Glutamatergic neuron (in vitro differentiated cells): ENCODE results near the gene GALNT17. TPM values are rescaled to one million over a fixed set of nuclear protein-coding genes. Genes with fewer than 3 reads are reported as not detected.

Source experiments
- DNase-seq: peaks from one replicate; pipeline ENCODE4 v3.0.0; 2022
- H3K27ac Mint-ChIP-seq: one replicate; pipeline ENCODE4 v1.8.0; 2020; ENCODE audit warnings: mild to moderate bottlenecking, mixed read lengths, inconsistent platforms; ENCODE audit not compliant: unreplicated experiment
- H3K27me3 Mint-ChIP-seq: one replicate; pipeline ENCODE4 v1.8.0; 2020; ENCODE audit warnings: mild to moderate bottlenecking, moderate library complexity, mixed read lengths, inconsistent platforms; ENCODE audit not compliant: unreplicated experiment
- H3K36me3 Mint-ChIP-seq: one replicate; pipeline ENCODE4 v1.8.0; 2020; ENCODE audit warnings: mild to moderate bottlenecking, mixed read lengths, inconsistent platforms; ENCODE audit not compliant: unreplicated experiment
- H3K4me1 Mint-ChIP-seq: one replicate; pipeline ENCODE4 v1.8.0; 2020; ENCODE audit warnings: mild to moderate bottlenecking, low read depth, mixed read lengths, inconsistent platforms; ENCODE audit not compliant: unreplicated experiment
- H3K4me3 Mint-ChIP-seq: one replicate; pipeline ENCODE4 v1.8.0; 2020; ENCODE audit warnings: mild to moderate bottlenecking, mixed read lengths, inconsistent platforms; ENCODE audit not compliant: unreplicated experiment
- H3K9me3 Mint-ChIP-seq: one replicate; pipeline ENCODE4 v1.8.0; 2020; ENCODE audit warnings: mild to moderate bottlenecking, moderate library complexity, mixed read lengths, inconsistent platforms; ENCODE audit not compliant: unreplicated experiment
- total RNA-seq: library from RNA; stranded (reverse); fragmentation: NEBNext Ultra II Directional; extraction: Animal tissue kit (Norgen Biotek cat#: 25700); gene quantifications from one replicate; pipeline ENCODE4 v1.2.1, GENCODE V29; 2021; ENCODE audit not compliant: unreplicated experiment
- TF ChIP-seq, protein P1 (sequence below): fragments of 200-600 bp; sonication (generic); IDR thresholded peaks from one replicate; pipeline ENCODE4 v1.5.0; 2021; ENCODE audit not compliant: partially characterized antibody, unreplicated experiment

The GALNT17 gene
- total RNA-seq, 1 donor from 2014 or later, result 42.0 TPM

DNA sequence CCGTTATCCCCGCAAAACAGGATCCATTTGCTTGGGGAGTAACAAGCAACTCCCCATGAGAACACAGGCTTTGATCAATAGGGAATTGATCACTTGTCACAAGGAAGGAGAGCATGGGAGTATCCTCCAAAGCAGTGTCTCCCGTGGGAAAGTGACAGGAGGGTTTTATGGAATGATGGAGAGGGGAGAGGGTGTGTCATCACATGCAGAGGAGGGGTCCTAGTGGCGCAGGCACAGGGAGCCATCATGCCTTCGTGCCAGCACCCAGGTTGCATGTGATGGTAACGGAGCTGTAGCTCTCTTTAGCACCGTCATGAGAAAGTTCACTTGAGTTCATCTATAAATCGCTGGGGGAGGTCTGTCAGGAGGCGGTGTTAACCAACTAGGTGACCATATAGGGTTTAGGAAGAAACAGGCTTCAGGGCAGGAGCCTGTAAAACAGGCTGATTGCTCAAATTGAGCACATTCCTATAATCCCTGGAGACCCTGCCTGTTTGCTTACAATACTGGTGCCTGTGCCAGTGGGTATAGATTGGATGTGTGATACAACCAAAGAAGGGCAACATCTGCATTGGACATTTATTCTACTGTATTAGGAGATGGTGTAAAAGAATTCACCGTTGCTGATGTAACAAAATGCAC, 428.5 kb downstream of the GALNT17 start:
- peaks cover 4% of the 10 kb centered on the region for H3K9me3 Mint-ChIP-seq
- DNase-seq, result no peak
- H3K4me1 Mint-ChIP-seq, result peaks cover 6% of the 10 kb centered on the region
- H3K27ac Mint-ChIP-seq, result peak overlapping the region; percentile 2
- no peak overlapping the region for H3K4me3 Mint-ChIP-seq
- TF ChIP-seq, protein P1, sequence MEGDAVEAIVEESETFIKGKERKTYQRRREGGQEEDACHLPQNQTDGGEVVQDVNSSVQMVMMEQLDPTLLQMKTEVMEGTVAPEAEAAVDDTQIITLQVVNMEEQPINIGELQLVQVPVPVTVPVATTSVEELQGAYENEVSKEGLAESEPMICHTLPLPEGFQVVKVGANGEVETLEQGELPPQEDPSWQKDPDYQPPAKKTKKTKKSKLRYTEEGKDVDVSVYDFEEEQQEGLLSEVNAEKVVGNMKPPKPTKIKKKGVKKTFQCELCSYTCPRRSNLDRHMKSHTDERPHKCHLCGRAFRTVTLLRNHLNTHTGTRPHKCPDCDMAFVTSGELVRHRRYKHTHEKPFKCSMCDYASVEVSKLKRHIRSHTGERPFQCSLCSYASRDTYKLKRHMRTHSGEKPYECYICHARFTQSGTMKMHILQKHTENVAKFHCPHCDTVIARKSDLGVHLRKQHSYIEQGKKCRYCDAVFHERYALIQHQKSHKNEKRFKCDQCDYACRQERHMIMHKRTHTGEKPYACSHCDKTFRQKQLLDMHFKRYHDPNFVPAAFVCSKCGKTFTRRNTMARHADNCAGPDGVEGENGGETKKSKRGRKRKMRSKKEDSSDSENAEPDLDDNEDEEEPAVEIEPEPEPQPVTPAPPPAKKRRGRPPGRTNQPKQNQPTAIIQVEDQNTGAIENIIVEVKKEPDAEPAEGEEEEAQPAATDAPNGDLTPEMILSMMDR, result no peak
- H3K27me3 Mint-ChIP-seq, result peaks cover 2% of the 10 kb centered on the region
- H3K36me3 Mint-ChIP-seq, result no peaks in the 10 kb centered on the region

DNA sequence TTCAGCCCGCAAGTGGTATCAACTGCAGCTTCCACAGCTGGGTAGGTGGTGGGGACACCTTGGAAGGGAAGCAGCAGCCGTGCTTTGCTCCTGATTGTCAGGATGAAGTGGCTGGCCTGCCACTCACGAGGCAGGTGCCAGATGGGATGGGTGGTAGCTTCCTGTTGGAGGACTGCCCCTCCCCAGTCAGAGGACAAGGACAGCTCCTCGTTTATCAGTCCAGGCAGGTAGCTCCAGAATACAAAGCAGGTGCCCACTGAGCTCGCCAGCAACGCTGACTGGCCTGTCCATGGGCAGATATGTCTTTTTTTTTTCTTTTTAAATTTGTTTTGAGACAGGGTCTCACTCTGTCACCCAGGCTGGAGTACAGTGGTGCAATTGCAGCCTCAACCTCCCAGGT, 431.3 kb downstream of the GALNT17 start:
- no peaks in the 10 kb centered on the region for H3K36me3 Mint-ChIP-seq

DNA sequence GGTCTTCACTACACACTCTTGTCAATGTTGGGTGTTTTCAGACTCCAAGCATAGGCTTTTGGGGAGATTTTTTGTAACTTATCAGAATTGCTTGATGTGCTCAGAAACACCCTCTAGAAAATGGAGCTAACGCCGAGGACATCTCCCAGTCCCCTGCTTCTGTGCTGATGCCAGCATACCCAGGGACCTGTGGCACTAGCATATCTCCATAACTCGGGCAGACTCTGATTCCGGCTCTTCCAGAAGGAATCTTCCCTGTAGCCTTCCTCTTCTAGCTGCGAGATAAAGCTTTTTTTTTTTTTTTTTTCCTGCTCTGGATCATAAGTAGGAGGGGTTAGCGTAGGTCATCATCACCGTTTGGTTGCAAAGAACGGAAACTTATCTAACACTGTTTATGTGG, 434.4 kb downstream of the GALNT17 start:
- Mint-ChIP-seq H3K4me3 (no peak overlapping the region), H3K9me3 (peaks cover 9% of the 10 kb centered on the region), H3K36me3 (no peaks in the 10 kb centered on the region), H3K27me3 (peaks cover 5% of the 10 kb centered on the region), H3K4me1 (no peaks in the 10 kb centered on the region), H3K27ac (no peak overlapping the region)
- no peak for DNase-seq
- TF ChIP-seq, protein P1, result no peak

More for the DNA sequence above, 431.3 kb downstream of the GALNT17 start:
- Mint-ChIP-seq H3K27me3 (peaks cover 5% of the 10 kb centered on the region), H3K27ac (no peak overlapping the region), H3K9me3 (peaks cover 4% of the 10 kb centered on the region), H3K4me1 (peaks cover 6% of the 10 kb centered on the region), H3K4me3 (no peak overlapping the region)
- DNase-seq, result no peak
- TF ChIP-seq, protein P1, result no peak

DNA sequence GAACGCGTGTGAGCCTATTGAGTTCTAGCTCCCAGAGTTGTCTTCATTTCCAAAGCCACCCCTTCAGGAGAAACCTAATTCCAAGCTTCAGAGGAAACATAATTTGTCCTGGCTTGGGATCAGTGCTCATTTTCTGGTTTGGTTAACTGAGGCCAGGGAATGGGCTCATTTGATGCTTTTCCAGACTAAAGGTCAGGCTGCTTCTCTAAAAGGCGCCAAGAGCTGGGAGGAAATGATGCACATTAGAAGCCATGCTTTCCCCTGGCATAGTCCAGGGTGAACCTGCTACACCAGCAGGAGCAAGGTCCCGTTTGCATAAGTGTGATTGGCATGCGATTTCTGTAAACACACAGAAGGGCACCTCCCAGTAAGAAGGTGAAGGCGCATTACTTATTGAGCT, 435.0 kb downstream of the GALNT17 start:
- Mint-ChIP-seq H3K36me3 (no peaks in the 10 kb centered on the region), H3K4me3 (no peak overlapping the region), H3K9me3 (peaks cover 9% of the 10 kb centered on the region), H3K27me3 (peaks cover 5% of the 10 kb centered on the region), H3K4me1 (no peaks in the 10 kb centered on the region), H3K27ac (no peak overlapping the region)
- no peak for DNase-seq
- TF ChIP-seq, protein P1, result no peak

DNA sequence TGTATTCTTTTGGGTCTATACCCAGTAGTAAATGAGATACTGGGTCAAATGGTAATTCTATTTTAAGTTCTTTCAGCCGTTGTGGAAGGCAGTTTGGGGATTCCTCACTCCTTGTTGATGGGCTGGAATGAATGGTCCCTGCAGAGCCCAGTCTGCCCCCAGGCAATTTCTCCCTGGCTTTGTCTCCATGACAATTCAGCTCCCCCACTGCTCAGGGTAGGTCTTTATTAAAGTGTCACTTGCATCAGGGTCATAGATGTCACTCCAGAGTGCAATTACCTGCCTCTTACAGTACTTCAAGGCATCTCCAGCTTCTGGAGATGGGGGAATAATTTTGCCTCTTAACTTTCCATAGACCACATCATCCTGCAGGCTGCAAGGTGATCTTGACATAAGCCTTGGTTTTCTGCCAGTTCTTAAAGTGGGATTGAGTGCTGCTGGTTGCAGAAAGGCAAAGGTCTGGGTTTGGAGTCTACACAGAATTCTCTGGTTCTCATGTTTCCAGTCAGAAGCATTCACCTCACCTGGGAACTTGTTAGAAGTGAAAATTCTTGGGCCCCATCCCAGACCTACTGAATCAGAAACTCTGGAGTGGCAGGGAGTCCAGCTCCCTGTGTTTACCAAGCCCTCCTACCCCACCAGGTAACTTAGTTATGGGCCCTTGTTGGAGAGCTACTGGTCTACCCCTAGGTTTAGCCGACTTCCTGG, 442.4 kb downstream of the GALNT17 start:
- TF ChIP-seq, protein P1, result no peak
- no peak for DNase-seq
- no peak overlapping the region for H3K4me3 Mint-ChIP-seq
- peaks cover 5% of the 10 kb centered on the region for H3K9me3 Mint-ChIP-seq
- H3K27ac Mint-ChIP-seq, result no peak overlapping the region
- peaks cover 2% of the 10 kb centered on the region for H3K4me1 Mint-ChIP-seq
- no peaks in the 10 kb centered on the region for H3K27me3 Mint-ChIP-seq
- H3K36me3 Mint-ChIP-seq, result no peaks in the 10 kb centered on the region
